Loucy (cell line): ENCODE measurements around the gene ABHD14A.

ENCODE experiments used
- H2AFZ ChIP-seq: fragments of 200-600 bp; sonication (generic); 2 replicates; pipeline ENCODE4 v1.6.0; 2016; ENCODE audit warnings: antibody characterized with exemption, mild to moderate bottlenecking, low read length, moderate library complexity
- H3F3A ChIP-seq: fragments of 200-600 bp; 2 replicates; pipeline ENCODE4 v1.6.0; 2016; ENCODE audit warnings: antibody characterized with exemption, low read depth, mild to moderate bottlenecking
- H3K27me3 ChIP-seq: fragments of 200-600 bp; sonication (generic); 2 replicates; pipeline ENCODE4 v1.6.1; 2014; ENCODE audit warnings: low read length, mild to moderate bottlenecking; ENCODE audit not compliant: insufficient read depth, poor library complexity, severe bottlenecking
- H3K36me3 ChIP-seq: fragments of 200-600 bp; sonication (generic); 2 replicates; pipeline ENCODE4 v1.6.1; 2016; ENCODE audit warnings: low read length; ENCODE audit not compliant: insufficient read depth
- H3K4me1 ChIP-seq: fragments of 200-600 bp; sonication (generic); 2 replicates; pipeline ENCODE4 v1.5.1; 2014; ENCODE audit warnings: low read length, mild to moderate bottlenecking; ENCODE audit not compliant: insufficient read depth, poor library complexity, severe bottlenecking
- H3K4me2 ChIP-seq: fragments of 200-600 bp; sonication (generic); 2 replicates; pipeline ENCODE4 v1.6.0; 2014; ENCODE audit warnings: antibody characterized with exemption, low read length, low read depth, mild to moderate bottlenecking; ENCODE audit not compliant: poor library complexity, severe bottlenecking
- H3K4me3 ChIP-seq: fragments of 200-600 bp; sonication (generic); 2 replicates; pipeline ENCODE4 v1.5.1; 2014; ENCODE audit warnings: low read length, mild to moderate bottlenecking, mixed read lengths; ENCODE audit not compliant: poor library complexity, severe bottlenecking
- H3K79me2 ChIP-seq: fragments of 200-600 bp; sonication (generic); 2 replicates; pipeline ENCODE4 v1.6.1; 2014; ENCODE audit warnings: low read length; ENCODE audit not compliant: insufficient read depth
- H3K9ac ChIP-seq: fragments of 200-600 bp; sonication (generic); 2 replicates; pipeline ENCODE4 v1.6.0; 2014; ENCODE audit warnings: mild to moderate bottlenecking, low read depth, low read length, moderate library complexity; ENCODE audit not compliant: poor library complexity, severe bottlenecking
- H3K9me2 ChIP-seq: fragments of 200-600 bp; sonication (generic); replicated peaks from 2 replicates; pipeline ENCODE4 v1.6.1; 2016; ENCODE audit warnings: low read depth, low read length, mixed read lengths
- H3K9me3 ChIP-seq: fragments of 200-600 bp; sonication (generic); 2 replicates; pipeline ENCODE4 v1.6.1; 2014; ENCODE audit warnings: mild to moderate bottlenecking, antibody characterized with exemption, low read length, low read depth; ENCODE audit not compliant: insufficient read depth
- H4K20me1 ChIP-seq: fragments of 200-600 bp; sonication (generic); 2 replicates; pipeline ENCODE4 v1.6.0; 2014; ENCODE audit warnings: antibody characterized with exemption, low read length, mild to moderate bottlenecking; ENCODE audit not compliant: insufficient read depth, poor library complexity, severe bottlenecking
- CTCF ChIP-seq: fragments of 200-600 bp; sonication (generic); conservative IDR thresholded peaks from 2 replicates; pipeline ENCODE4 v1.5.1; 2014; ENCODE audit warnings: mild to moderate bottlenecking, antibody characterized with exemption, low read length
- EZH2phosphoT487 ChIP-seq: fragments of 200-600 bp; IDR thresholded peaks from 2 replicates; pipeline ENCODE4 v1.6.1; 2018; ENCODE audit warnings: antibody characterized with exemption, mild to moderate bottlenecking, moderate library complexity, borderline replicate concordance

ABHD14A gene

GRCh38 chr3:51995346-51996163 lies 20.7 kb downstream of the ABHD14A start, which contains the start of gene RPL29:
Gene RPL29 (minus strand): TSS chr3:51995895. CDS start chr3:51995461, 434 bp downstream.
- Histone ChIP-seq H3K4me1 (peaks cover 28% of the 10 kb centered on the region), H3F3A (no peaks in the 10 kb centered on the region), H2AFZ (peak within 1 kb of the TSS; percentile 73; the same call in 1 of the 2 replicates), H3K27me3 (peaks cover 10% of the 10 kb centered on the region), H3K36me3 (peaks cover 28% of the 10 kb centered on the region; the same call in 1 of the 2 replicates), H3K9me2 (no peaks in the 10 kb centered on the region), H3K9me3 (no peaks in the 10 kb centered on the region), H3K4me2 (peak within 1 kb of the TSS; percentile 100), H4K20me1 (peaks cover 43% of the 10 kb centered on the region), H3K9ac (peak within 1 kb of the TSS; percentile 99), H3K4me3 (peak within 1 kb of the TSS; percentile 98), H3K79me2 (peaks cover 46% of the 10 kb centered on the region)
- TF ChIP-seq EZH2phosphoT487 (no peak), CTCF (no peak)

GRCh38 chr3:51997172-51997571 lies 22.3 kb downstream of the ABHD14A start:
- H3K9ac ChIP-seq, result no peak overlapping the region
- no peak overlapping the region for H2AFZ ChIP-seq
- no peaks in the 10 kb centered on the region for H3F3A ChIP-seq
- peaks cover 33% of the 10 kb centered on the region for H4K20me1 ChIP-seq
- no peak overlapping the region for H3K4me3 ChIP-seq
- no peaks in the 10 kb centered on the region for H3K9me2 ChIP-seq
- TF ChIP-seq CTCF, result no peak
- TF ChIP-seq EZH2phosphoT487, result no peak
- peaks cover 36% of the 10 kb centered on the region for H3K79me2 ChIP-seq
- no peaks in the 10 kb centered on the region for H3K9me3 ChIP-seq
- H3K27me3 ChIP-seq, result peaks cover 10% of the 10 kb centered on the region
- peaks cover 21% of the 10 kb centered on the region for H3K4me1 ChIP-seq
- no peak overlapping the region for H3K4me2 ChIP-seq
- peaks cover 22% of the 10 kb centered on the region; the same call in 1 of the 2 replicates for H3K36me3 ChIP-seq

- peaks cover 25% of the 10 kb centered on the region for H4K20me1 ChIP-seq
- H2AFZ ChIP-seq, result no peak overlapping the region
- no peak overlapping the region for H3K4me3 ChIP-seq
- no peaks in the 10 kb centered on the region for H3K9me3 ChIP-seq
- TF ChIP-seq CTCF, result no peak
- no peaks in the 10 kb centered on the region for H3K9me2 ChIP-seq
- peaks cover 18% of the 10 kb centered on the region for H3K4me1 ChIP-seq
- H3K79me2 ChIP-seq, result peaks cover 27% of the 10 kb centered on the region
- peaks cover 19% of the 10 kb centered on the region; the same call in 1 of the 2 replicates for H3K36me3 ChIP-seq
- H3K4me2 ChIP-seq, result no peak overlapping the region
- H3F3A ChIP-seq, result no peaks in the 10 kb centered on the region
- no peak overlapping the region for H3K9ac ChIP-seq
- H3K27me3 ChIP-seq, result peaks cover 10% of the 10 kb centered on the region
Measured at GRCh38 chr3:51997935-51998596, 23.2 kb downstream of the ABHD14A start.
